ENCODE measurements around the gene SPINK8. TPM values are rescaled to one million over a fixed set of nuclear protein-coding genes. Genes with fewer than 3 reads are reported as not detected.

SPINK8 gene
- total RNA-seq, 4 donors from 2014 or later, result not detected

GRCh38 chr3:48285675-48286074, 47.8 kb downstream of the SPINK8 start:
- DNase-seq, result no peak
- no peak overlapping the region for H3K4me3 ChIP-seq
- no peak overlapping the region for H3K27ac ChIP-seq
- TF ChIP-seq, protein P1, sequence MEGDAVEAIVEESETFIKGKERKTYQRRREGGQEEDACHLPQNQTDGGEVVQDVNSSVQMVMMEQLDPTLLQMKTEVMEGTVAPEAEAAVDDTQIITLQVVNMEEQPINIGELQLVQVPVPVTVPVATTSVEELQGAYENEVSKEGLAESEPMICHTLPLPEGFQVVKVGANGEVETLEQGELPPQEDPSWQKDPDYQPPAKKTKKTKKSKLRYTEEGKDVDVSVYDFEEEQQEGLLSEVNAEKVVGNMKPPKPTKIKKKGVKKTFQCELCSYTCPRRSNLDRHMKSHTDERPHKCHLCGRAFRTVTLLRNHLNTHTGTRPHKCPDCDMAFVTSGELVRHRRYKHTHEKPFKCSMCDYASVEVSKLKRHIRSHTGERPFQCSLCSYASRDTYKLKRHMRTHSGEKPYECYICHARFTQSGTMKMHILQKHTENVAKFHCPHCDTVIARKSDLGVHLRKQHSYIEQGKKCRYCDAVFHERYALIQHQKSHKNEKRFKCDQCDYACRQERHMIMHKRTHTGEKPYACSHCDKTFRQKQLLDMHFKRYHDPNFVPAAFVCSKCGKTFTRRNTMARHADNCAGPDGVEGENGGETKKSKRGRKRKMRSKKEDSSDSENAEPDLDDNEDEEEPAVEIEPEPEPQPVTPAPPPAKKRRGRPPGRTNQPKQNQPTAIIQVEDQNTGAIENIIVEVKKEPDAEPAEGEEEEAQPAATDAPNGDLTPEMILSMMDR (IDR thresholded peaks at IDR 0.05), result no peak
- no peak for TF ChIP-seq POLR2A (IDR thresholded peaks at IDR 0.05)
- H3K27me3 ChIP-seq, result no peaks in the 10 kb centered on the region
- no peaks in the 10 kb centered on the region for H3K4me1 ChIP-seq
- no peaks in the 10 kb centered on the region for H3K9me3 ChIP-seq
- H3K36me3 ChIP-seq, result peaks cover 0 to 11% (median 0%) of the 10 kb centered on the region in 3 donors

DNA sequence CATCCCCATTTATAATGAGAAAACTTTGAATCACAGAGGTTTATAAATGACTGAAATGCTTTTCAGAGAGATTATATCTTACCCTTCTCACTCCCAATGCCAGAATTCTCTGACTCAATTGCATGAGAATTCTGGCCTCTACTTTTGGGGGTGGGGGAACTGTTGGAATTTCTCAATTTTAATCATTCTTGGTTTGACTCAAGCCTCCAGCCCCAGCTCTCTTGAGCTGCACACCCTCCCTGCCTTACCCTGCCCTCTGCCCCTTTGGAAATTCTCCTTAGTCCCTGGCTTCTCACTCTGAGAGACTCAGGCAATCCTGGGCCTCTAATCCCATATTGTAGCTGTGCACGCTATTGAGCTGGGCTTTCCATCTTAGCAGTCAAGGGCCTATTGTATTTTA, 48.3 kb downstream of the SPINK8 start:
- TF ChIP-seq, protein P1 (IDR thresholded peaks at IDR 0.05), result no peak
- no peak for TF ChIP-seq POLR2A (IDR thresholded peaks at IDR 0.05)
- Histone ChIP-seq H3K27ac (no peak overlapping the region), H3K36me3 (peaks cover 0 to 11% (median 0%) of the 10 kb centered on the region in 3 donors), H3K4me3 (no peak overlapping the region), H3K27me3 (no peaks in the 10 kb centered on the region), H3K4me1 (no peaks in the 10 kb centered on the region), H3K9me3 (no peaks in the 10 kb centered on the region)
- DNase-seq, result no peak

DNA sequence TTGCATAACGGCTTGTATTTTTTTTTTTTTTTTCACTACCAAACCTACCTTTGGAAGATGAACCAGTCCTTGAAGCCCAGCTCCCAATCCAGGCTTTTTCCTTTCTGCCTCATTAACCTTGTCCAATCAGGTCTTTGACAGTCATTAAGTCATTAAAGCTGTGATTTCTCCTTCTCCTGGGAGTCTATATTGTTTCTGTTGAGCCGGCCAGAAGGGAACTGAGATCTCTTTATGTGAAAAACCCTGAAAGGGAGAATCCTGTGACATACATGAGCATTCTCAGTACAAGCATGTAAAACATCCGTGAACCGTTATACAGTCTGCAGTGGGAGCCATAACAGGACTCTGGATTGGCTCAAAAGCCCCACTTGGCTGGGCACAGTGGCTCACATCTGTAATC, 52.6 kb downstream of the SPINK8 start:
- Histone ChIP-seq H3K27me3 (no peaks in the 10 kb centered on the region), H3K36me3 (no peaks in the 10 kb centered on the region), H3K4me3 (no peak overlapping the region), H3K4me1 (no peaks in the 10 kb centered on the region), H3K9me3 (no peaks in the 10 kb centered on the region), H3K27ac (no peak overlapping the region)
- no peak for TF ChIP-seq POLR2A (IDR thresholded peaks at IDR 0.05)
- TF ChIP-seq, protein P1 (IDR thresholded peaks at IDR 0.05), result no peak
- no peak for DNase-seq

GRCh38 chr3:48278884-48279559, 54.4 kb downstream of the SPINK8 start:
- H3K4me3 ChIP-seq, result no peak overlapping the region
- no peak overlapping the region for H3K27ac ChIP-seq
- no peaks in the 10 kb centered on the region for H3K36me3 ChIP-seq
- H3K9me3 ChIP-seq, result no peaks in the 10 kb centered on the region
- H3K27me3 ChIP-seq, result no peaks in the 10 kb centered on the region
- TF ChIP-seq, protein P1 (IDR thresholded peaks at IDR 0.05), result no peak
- TF ChIP-seq POLR2A (IDR thresholded peaks at IDR 0.05), result no peak
- no peaks in the 10 kb centered on the region for H3K4me1 ChIP-seq
- DNase-seq, result no peak

DNA sequence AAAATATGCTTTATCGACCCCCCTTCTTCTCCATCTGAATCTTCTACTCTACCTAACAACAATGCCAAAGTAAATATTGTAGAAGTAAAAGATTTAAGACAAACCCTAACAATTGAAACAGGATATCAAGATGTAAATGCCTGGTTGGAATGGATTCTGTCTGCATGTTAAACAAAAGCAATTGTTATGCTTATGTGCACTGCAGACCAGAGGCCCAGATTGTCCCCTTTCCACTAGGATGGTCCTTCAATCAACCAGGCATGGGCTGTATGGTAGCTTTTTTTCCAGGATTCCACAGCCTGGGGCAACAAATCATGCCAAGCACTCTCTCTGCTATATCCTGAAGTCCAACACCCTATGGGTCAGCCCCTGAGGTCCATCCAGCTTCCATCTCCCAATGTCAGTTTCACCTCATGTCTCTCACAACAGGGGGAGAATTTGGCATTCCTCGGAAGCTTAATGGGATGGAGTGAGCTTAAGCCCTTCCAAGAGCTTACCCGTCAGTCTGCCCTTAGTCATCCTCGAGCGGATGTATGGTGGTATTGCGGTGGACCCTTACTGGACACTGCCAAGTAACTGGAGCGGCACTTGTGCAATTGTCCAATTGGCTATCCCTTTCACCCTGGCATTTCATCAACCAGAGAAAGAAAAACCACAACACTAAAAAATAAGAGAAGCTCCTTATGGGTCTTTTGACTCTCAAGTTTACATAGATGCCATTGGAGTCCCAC, 56.4 kb downstream of the SPINK8 start:
- Histone ChIP-seq H3K4me1 (no peaks in the 10 kb centered on the region), H3K27ac (no peak overlapping the region), H3K4me3 (no peak overlapping the region), H3K36me3 (no peaks in the 10 kb centered on the region), H3K27me3 (no peaks in the 10 kb centered on the region), H3K9me3 (no peaks in the 10 kb centered on the region)
- no peak for TF ChIP-seq POLR2A (IDR thresholded peaks at IDR 0.05)
- TF ChIP-seq, protein P1 (IDR thresholded peaks at IDR 0.05), result no peak
- DNase-seq, result no peak
